Suppressor macrophage treated with lipopolysaccharide for 4 hours (primary cell): ENCODE results near the gene PLEKHG4.

Experiments
- DNase-seq: peaks from one replicate; pipeline ENCODE4 v3.0.0-alpha.2; 2020

The PLEKHG4 gene

GRCh38 chr16:67279296-67280089 is at the start of gene PLEKHG4:
TSS of gene PLEKHG4 (plus strand) at chr16:67279532. CDS start at chr16:67280045, 513 bp downstream.
- peak; percentile 79 for DNase-seq

GRCh38 chr16:67229906-67230808 is 49.2 kb upstream of the PLEKHG4 start:
- DNase-seq: no peak

GRCh38 chr16:67230809-67231660 is 48.3 kb upstream of the PLEKHG4 start:
- no peak for DNase-seq

GRCh38 chr16:67233596-67233995 is 45.7 kb upstream of the PLEKHG4 start:
- DNase-seq: no peak

- no peak for DNase-seq
Observed at GRCh38 chr16:67234180-67234597, 45.1 kb upstream of the PLEKHG4 start.

- peak; percentile 7 for DNase-seq
Observed at GRCh38 chr16:67235816-67236562, 43.3 kb upstream of the PLEKHG4 start.

GRCh38 chr16:67236563-67237395 is 42.6 kb upstream of the PLEKHG4 start:
- DNase-seq: peak; percentile 52

GRCh38 chr16:67237396-67238277 is 41.7 kb upstream of the PLEKHG4 start:
- DNase-seq: no peak

- DNase-seq: no peak
Observed at GRCh38 chr16:67238278-67238575, 41.1 kb upstream of the PLEKHG4 start.

GRCh38 chr16:67238806-67239470 is 40.4 kb upstream of the PLEKHG4 start:
- no peak for DNase-seq

- DNase-seq: no peak
Observed at GRCh38 chr16:67240506-67240905, 38.8 kb upstream of the PLEKHG4 start.

GRCh38 chr16:67241008-67241900 is 38.1 kb upstream of the PLEKHG4 start:
- DNase-seq: peak; percentile 39

GRCh38 chr16:67242138-67242730 is 37.1 kb upstream of the PLEKHG4 start:
- DNase-seq: no peak

GRCh38 chr16:67243481-67243880 is 35.9 kb upstream of the PLEKHG4 start:
- DNase-seq: peak; percentile 56

- DNase-seq: peak; percentile 98
Observed at GRCh38 chr16:67244387-67245185, 34.7 kb upstream of the PLEKHG4 start.

- DNase-seq: no peak
Observed at GRCh38 chr16:67245186-67245585, 34.1 kb upstream of the PLEKHG4 start.

- DNase-seq: no peak
Observed at GRCh38 chr16:67245674-67246080, 33.7 kb upstream of the PLEKHG4 start.
